ENCODE data around the gene FXYD5. TPM values are rescaled to one million over a fixed set of nuclear protein-coding genes. Genes with fewer than 3 reads are reported as not detected.

The FXYD5 gene
- total RNA-seq, 4 donors from 2014 or later: 5.2 to 23.3 (median 14.3) TPM

GRCh38 chr19:35169221-35169995 is 14.9 kb downstream of the FXYD5 start:
- ATAC-seq (no peak), DNase-seq (no peak)
- Histone ChIP-seq H3K4me1 (no peaks in the 10 kb centered on the region), H3K4me3 (no peak overlapping the region), H3K9me3 (no peaks in the 10 kb centered on the region), H3K27me3 (no peaks in the 10 kb centered on the region), H3K27ac (no peak overlapping the region), H3K36me3 (peaks cover 0 to 17% of the 10 kb centered on the region in 2 donors)
- no peak for TF ChIP-seq CTCF (IDR thresholded peaks at IDR 0.05 in 4 of 5, conservative IDR thresholded peaks at IDR 0.05 in 1 of 5)
- no peak for TF ChIP-seq POLR2A (IDR thresholded peaks at IDR 0.05)
- in situ Hi-C loops (cut with MboI; ENCODE audit: low sequenced_read_pairs in 4 of 4): no loop called here
- intact Hi-C loops (cut with DNase I; ENCODE audit: low total_unique reads): no loop called here

GRCh38 chr19:35170359-35171061 is 16.0 kb downstream of the FXYD5 start:
- Histone ChIP-seq H3K27ac (no peak overlapping the region), H3K27me3 (no peaks in the 10 kb centered on the region), H3K36me3 (peaks cover 0 to 12% of the 10 kb centered on the region in 2 donors), H3K4me1 (no peaks in the 10 kb centered on the region), H3K4me3 (no peak overlapping the region), H3K9me3 (no peaks in the 10 kb centered on the region)
- TF ChIP-seq POLR2A (IDR thresholded peaks at IDR 0.05): no peak
- no peak for ATAC-seq
- in situ Hi-C loops (cut with MboI; ENCODE audit: low sequenced_read_pairs in 4 of 4): no loop called here
- intact Hi-C loops (cut with DNase I; ENCODE audit: low total_unique reads): no loop called here
- DNase-seq: no peak

DNA sequence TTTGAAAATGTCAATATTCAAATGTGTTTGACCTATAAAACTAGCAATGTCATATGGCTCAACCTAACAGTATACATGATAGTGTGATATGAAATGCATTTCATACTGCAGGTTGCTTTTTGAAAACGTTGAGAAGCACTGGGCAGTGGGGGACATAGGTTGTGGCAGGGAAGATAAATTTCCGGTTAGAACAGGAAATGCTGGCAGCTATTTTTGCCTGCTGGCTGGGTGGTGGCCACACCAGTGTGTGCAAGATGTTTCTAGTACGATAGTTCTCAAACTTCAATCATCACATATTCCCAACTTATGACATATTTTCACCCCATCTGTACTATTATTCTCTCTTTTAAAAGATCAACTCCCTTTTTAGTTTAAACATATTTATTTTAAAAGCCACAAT is 17.2 kb downstream of the FXYD5 start:
- in situ Hi-C loops (cut with MboI; ENCODE audit: low sequenced_read_pairs in 4 of 4): no loop called here
- no peak for ATAC-seq

DNA sequence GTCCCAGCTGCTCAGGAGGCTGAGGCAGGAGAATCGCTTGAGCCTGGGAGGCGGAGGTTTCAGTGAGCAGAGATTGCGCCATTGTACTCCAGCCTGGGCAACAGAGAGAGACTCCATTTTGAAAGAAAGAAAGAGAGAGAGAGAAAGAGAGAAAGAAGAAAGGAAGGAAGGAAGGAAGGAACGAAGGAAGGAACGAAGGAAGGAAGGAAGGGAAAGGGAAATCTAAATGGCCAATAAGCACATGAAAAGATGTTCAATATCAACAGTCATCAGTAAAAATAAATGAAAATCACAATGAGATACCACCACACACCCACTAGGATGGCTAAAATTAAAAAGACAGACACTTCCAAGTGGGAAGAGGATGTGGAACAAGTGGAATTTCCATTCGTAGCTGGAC is 19.7 kb downstream of the FXYD5 start:
- H3K4me3 ChIP-seq: no peak overlapping the region
- H3K27ac ChIP-seq: no peak overlapping the region
- DNase-seq (no peak), ATAC-seq (no peak)
- H3K27me3 ChIP-seq: no peaks in the 10 kb centered on the region
- no peak for TF ChIP-seq POLR2A (IDR thresholded peaks at IDR 0.05)
- TF ChIP-seq CTCF (IDR thresholded peaks at IDR 0.05 in 4 of 5, conservative IDR thresholded peaks at IDR 0.05 in 1 of 5): no peak
- H3K36me3 ChIP-seq: no peaks in the 10 kb centered on the region
- no peaks in the 10 kb centered on the region for H3K4me1 ChIP-seq
- in situ Hi-C loops (cut with MboI; ENCODE audit: low sequenced_read_pairs in 4 of 4) (no loop called here), intact Hi-C loops (cut with DNase I; ENCODE audit: low total_unique reads) (no loop called here)
- H3K9me3 ChIP-seq: no peaks in the 10 kb centered on the region

More for the DNA sequence above, 17.2 kb downstream of the FXYD5 start:
- no peak for TF ChIP-seq CTCF (IDR thresholded peaks at IDR 0.05 in 4 of 5, conservative IDR thresholded peaks at IDR 0.05 in 1 of 5)
- no peak for TF ChIP-seq POLR2A (IDR thresholded peaks at IDR 0.05)
- H3K4me1 ChIP-seq: no peaks in the 10 kb centered on the region
- no peaks in the 10 kb centered on the region for H3K9me3 ChIP-seq
- H3K27me3 ChIP-seq: no peaks in the 10 kb centered on the region
- peaks cover 0 to 1% of the 10 kb centered on the region in 2 donors for H3K36me3 ChIP-seq
- intact Hi-C loops (cut with DNase I; ENCODE audit: low total_unique reads): no loop called here
- no peak overlapping the region for H3K4me3 ChIP-seq
- no peak for DNase-seq
- H3K27ac ChIP-seq: no peak overlapping the region

DNA sequence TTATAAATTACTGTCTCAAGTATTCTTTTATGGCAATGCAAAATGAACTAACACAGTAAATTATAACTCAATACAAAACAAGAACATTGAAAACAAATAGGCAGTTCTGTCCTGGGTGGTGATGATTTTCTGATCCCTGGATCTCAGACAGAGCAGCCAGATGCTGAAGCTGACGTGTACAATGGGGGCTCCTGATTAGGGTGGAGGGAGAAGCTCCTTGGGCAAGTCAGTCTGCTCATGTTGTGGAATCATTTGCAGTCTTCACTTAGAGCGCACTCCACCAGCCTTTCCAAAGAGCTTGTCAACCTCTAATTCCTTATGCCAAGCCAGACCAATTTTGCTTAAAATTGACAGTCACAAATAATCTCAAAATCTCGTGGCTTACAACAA is 21.6 kb downstream of the FXYD5 start:
- intact Hi-C loops (cut with DNase I; ENCODE audit: low total_unique reads): no loop called here
- DNase-seq (no peak), ATAC-seq (no peak)
- Histone ChIP-seq H3K27ac (no peak overlapping the region), H3K9me3 (no peaks in the 10 kb centered on the region), H3K27me3 (no peaks in the 10 kb centered on the region), H3K4me1 (no peaks in the 10 kb centered on the region), H3K36me3 (no peaks in the 10 kb centered on the region), H3K4me3 (no peak overlapping the region)
- TF ChIP-seq POLR2A (IDR thresholded peaks at IDR 0.05) (no peak), CTCF (IDR thresholded peaks at IDR 0.05 in 4 of 5, conservative IDR thresholded peaks at IDR 0.05 in 1 of 5) (no peak)
- in situ Hi-C loops (cut with MboI; ENCODE audit: low sequenced_read_pairs in 4 of 4): no loop called here
